Suprapubic skin (tissue), 4 donors: ENCODE data around the gene ZNF335. TPM values are rescaled to one million over a fixed set of nuclear protein-coding genes. Genes with fewer than 3 reads are reported as not detected.
"Not testable (repeated sequence)": the region's sequence is repeated elsewhere in the genome, so short reads cannot be mapped to it uniquely, and the experiment has no call there.

ENCODE experiments used
- DNase-seq, 2 donors: peaks; one replicate each; pipeline ENCODE4 v3.0.0-alpha.2; 2019; ENCODE audit warnings: low spot score in 2 of 2
- H3K27ac ChIP-seq: fragments of 200-600 bp; sonication (generic); one replicate; pipeline ENCODE4 v1.5.1; 2019
- H3K27me3 ChIP-seq: fragments of 200-600 bp; sonication (generic); one replicate; pipeline ENCODE4 v1.5.1; 2019
- H3K36me3 ChIP-seq: fragments of 200-600 bp; sonication (generic); one replicate; pipeline ENCODE4 v1.5.1; 2019
- H3K4me1 ChIP-seq: fragments of 200-600 bp; sonication (generic); one replicate; pipeline ENCODE4 v1.5.1; 2019
- H3K4me3 ChIP-seq: fragments of 200-600 bp; sonication (generic); one replicate; pipeline ENCODE4 v1.5.1; 2019; ENCODE audit warnings: mild to moderate bottlenecking
- H3K9me3 ChIP-seq: fragments of 200-600 bp; sonication (generic); one replicate; pipeline ENCODE4 v1.5.1; 2019
- EP300 ChIP-seq: sonication (generic); formaldehyde crosslinking; IDR thresholded peaks from one replicate; pipeline ENCODE4 v1.6.1; 2017; ENCODE audit warnings: antibody characterized with exemption
- POLR2A ChIP-seq, 2 donors: fragments of 450-650 bp; IDR thresholded peaks; one replicate each; pipeline ENCODE4 v1.6.1; 2017; ENCODE audit warnings: antibody characterized with exemption in 2 of 2, mild to moderate bottlenecking in 2 of 2, moderate library complexity in 2 of 2
- POLR2AphosphoS5 ChIP-seq, 3 donors: sonication (generic); formaldehyde crosslinking; IDR thresholded peaks; one replicate each; pipeline ENCODE4 v1.6.1; 2017; ENCODE audit warnings: antibody characterized with exemption in 3 of 3
- WGBS: methylation state at CpG from one replicate; pipeline ENCODE4 v1.1.5; 2018; 5-methylcytosine and 5-hydroxymethylcytosine counted together
- total RNA-seq, 4 donors: library from RNA; depleted of rRNA; stranded (reverse); fragments of >200 nt; gene quantifications; one replicate each; pipeline ENCODE4 v1.1.0, GENCODE V29; 2016
- TF ChIP-seq, protein P1 (sequence below), 2 donors: fragments of 200-600 bp in 1 of 2; fragments of 450-650 bp in 1 of 2; sonication (generic) in 1 of 2; IDR thresholded peaks; one replicate each; pipeline ENCODE4 v1.5.1; 2016 to 2019; ENCODE audit warnings: antibody characterized with exemption in 2 of 2, mild to moderate bottlenecking in 1 of 2, moderate library complexity in 1 of 2

ZNF335 gene
- total RNA-seq, 4 donors from 2014 or later: 25.8 to 62.6 (median 35.1) TPM

DNA sequence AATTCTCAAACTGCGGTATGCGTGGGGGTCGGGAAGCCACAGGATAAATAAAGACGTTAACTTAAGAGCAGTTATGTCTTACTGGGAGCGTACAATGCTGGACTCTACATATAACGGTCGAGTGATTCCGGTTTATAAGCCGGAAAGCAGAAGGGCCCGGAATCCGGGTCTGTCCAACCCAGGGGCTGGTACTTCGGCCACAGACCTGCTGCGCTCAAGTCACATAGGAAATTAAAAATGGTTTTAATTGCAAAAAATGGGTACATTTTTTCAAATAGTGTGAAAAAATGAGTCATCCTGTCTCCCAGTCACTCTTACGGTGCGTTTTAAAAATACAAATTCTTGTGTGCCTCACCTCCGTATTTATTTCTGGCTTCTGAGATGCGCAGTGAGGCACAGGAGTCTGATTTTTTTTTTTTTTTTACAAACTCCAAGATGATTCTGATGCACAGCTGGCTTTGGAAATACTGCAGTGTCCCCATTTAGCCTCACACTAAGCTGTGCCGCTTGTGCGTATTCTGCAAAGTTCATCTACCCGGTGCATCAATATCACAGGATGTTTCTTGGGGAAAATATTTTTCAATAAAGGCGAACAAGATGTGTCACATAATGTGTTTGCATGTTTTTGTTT is 36.5 kb downstream of the ZNF335 start:
- H3K36me3 ChIP-seq: peaks cover 36% of the 10 kb centered on the region
- peak overlapping the region; percentile 100 for H3K27ac ChIP-seq
- peak in 2 of 3 donors; percentile 13 to 18 for TF ChIP-seq POLR2AphosphoS5 (IDR thresholded peaks at IDR 0.05)
- TF ChIP-seq, protein P1, sequence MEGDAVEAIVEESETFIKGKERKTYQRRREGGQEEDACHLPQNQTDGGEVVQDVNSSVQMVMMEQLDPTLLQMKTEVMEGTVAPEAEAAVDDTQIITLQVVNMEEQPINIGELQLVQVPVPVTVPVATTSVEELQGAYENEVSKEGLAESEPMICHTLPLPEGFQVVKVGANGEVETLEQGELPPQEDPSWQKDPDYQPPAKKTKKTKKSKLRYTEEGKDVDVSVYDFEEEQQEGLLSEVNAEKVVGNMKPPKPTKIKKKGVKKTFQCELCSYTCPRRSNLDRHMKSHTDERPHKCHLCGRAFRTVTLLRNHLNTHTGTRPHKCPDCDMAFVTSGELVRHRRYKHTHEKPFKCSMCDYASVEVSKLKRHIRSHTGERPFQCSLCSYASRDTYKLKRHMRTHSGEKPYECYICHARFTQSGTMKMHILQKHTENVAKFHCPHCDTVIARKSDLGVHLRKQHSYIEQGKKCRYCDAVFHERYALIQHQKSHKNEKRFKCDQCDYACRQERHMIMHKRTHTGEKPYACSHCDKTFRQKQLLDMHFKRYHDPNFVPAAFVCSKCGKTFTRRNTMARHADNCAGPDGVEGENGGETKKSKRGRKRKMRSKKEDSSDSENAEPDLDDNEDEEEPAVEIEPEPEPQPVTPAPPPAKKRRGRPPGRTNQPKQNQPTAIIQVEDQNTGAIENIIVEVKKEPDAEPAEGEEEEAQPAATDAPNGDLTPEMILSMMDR (IDR thresholded peaks at IDR 0.05): no peak
- WGBS: 9% methylated on average over 21 of the region's 21 CpGs
- peak overlapping the region; percentile 86 for H3K4me3 ChIP-seq
- H3K27me3 ChIP-seq: no peaks in the 10 kb centered on the region
- no peaks in the 10 kb centered on the region for H3K9me3 ChIP-seq
- H3K4me1 ChIP-seq: peaks cover 38% of the 10 kb centered on the region
- DNase-seq: no peak

DNA sequence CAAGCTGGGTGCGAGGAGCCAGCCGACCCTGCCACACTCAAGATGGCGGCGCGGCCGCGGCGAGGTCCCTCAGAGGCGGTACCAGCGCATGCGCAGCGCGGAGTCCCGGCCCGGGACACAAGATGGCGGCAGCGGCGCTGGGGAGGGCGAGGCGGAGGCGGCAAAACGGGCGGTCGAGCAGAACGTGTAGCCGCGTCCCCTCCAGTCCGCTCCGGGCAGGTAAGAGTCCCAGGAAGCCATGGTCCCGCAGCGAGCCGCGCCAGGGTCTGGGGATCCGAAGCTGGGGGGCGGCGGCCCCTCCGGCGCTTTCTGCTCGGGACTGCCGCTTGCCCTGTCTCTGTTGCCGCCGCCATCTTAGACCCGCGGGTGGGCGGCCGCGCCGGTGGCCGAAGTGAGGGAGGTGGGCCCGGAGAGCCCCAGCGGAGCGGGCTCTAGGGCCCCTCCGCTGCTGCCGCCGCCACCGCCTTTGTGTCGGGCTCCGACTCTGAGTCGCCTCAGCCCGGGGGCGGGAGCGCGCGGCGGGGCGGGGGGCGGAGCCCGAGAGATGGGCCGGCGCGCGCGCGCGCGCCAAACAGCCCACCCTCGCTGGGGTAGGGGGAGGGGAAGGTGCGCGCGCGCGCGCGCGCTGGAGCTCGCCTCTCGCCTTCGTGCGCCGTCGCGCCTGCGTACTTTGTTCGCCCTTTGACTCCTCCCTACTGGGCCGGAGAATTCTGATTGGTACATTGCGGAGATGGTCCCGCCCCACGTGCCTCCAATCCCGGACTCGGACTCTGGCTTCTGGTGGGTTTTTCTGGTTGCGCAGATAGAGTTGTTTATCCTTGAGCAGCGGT is 37.2 kb downstream of the ZNF335 start, which contains the start of gene PCIF1:
Gene PCIF1, plus strand, starts transcription at position 98 of the 830 bp plus-strand sequence. CDS start 4,317 bp downstream, outside the sequence.
- TF ChIP-seq, protein P1 (IDR thresholded peaks at IDR 0.05): no peak
- TF ChIP-seq EP300 (no peak), POLR2AphosphoS5 (IDR thresholded peaks at IDR 0.05) (peak; percentile 78 to 100 (median 97)), POLR2A (IDR thresholded peaks at IDR 0.05) (peak; percentile 87 to 91)
- 0% methylated on average over 2 of the region's 102 CpGs for WGBS
- H3K4me1 ChIP-seq: peaks cover 38% of the 10 kb centered on the region
- DNase-seq: peak; percentile 98 to 99
- H3K9me3 ChIP-seq: no peaks in the 10 kb centered on the region
- no peaks in the 10 kb centered on the region for H3K27me3 ChIP-seq
- peaks cover 29% of the 10 kb centered on the region for H3K36me3 ChIP-seq
- H3K27ac ChIP-seq: peak within 1 kb of the TSS; percentile 100
- H3K4me3 ChIP-seq: peak within 1 kb of the TSS; percentile 86

DNA sequence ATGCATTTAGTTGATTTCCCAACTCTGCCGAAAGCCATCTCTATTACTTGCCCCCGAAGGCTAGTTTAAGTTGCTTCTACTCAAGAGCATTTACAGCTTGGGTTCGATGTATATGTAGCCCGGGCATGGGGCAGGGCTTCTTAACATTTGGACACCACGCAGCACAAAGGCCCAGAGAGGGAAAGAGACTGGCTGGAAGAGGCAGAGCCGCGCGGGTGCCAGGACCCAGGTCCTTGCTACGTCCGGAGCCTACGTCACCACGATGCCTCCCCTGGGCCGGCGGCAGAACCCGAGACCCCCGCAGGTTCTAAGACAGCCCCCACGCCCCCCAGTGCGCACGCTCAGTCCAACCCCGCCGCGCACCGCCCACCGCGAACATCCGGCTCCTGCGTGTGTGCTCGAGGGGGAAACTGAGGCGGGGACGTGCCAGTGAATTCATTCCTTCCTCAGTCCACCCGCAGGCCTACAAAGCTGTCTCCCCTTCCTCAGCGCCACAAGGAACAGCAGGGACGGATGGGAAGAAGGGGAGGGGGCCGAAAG is 37.9 kb downstream of the ZNF335 start:
- peaks cover 22% of the 10 kb centered on the region for H3K36me3 ChIP-seq

DNA sequence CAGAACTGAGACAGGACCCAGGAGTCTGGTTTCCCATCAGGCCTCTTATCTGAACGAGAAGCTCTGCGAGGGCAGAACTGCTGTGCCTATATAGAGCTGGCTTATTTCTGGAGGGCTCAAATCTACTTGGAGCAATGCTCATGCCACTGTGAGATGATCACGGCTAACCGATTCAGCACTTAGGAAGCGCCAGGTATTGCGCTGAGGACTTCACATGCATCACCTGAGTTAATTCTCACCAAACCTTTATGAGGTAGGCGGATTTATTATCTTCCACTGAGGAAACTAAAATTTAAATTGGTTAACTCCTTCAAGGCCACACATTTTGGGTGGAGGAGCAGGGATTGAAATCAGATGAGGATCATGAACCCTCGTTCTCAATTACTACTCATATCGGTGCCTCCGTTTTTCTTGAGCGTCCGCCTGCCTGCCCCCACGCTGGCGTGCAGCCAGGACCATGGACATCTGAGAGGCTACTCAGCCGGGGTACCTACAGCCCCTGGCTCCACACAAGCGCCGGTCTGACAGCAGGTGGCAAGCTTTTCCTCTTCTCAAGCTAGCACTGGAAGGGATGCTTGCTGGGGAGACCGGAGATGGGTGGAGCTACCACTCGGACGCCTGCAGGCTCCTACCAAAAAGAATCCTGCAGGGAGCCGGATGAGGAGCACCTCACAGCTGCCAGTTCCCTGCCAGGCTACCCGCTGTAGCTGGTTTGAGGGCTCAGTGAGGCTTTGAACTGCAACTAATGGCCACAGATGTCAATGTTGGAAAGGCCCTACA is 38.5 kb downstream of the ZNF335 start:
- H3K4me1 ChIP-seq: peaks cover 38% of the 10 kb centered on the region
- no peak for TF ChIP-seq EP300
- TF ChIP-seq, protein P1 (IDR thresholded peaks at IDR 0.05): peak in 1 of 2 donors; percentile 15

More for the DNA sequence above, 37.9 kb downstream of the ZNF335 start:
- WGBS: 0% methylated on average over 5 of the region's 34 CpGs
- H3K4me1 ChIP-seq: peaks cover 38% of the 10 kb centered on the region
- H3K9me3 ChIP-seq: no peaks in the 10 kb centered on the region
- H3K27me3 ChIP-seq: no peaks in the 10 kb centered on the region
- H3K27ac ChIP-seq: peak overlapping the region; percentile 100
- DNase-seq: no peak
- peak overlapping the region; percentile 86 for H3K4me3 ChIP-seq
- TF ChIP-seq, protein P1 (IDR thresholded peaks at IDR 0.05): no peak
- TF ChIP-seq POLR2AphosphoS5 (IDR thresholded peaks at IDR 0.05): no peak
- no peak for TF ChIP-seq EP300
- TF ChIP-seq POLR2A (IDR thresholded peaks at IDR 0.05): no peak

DNA sequence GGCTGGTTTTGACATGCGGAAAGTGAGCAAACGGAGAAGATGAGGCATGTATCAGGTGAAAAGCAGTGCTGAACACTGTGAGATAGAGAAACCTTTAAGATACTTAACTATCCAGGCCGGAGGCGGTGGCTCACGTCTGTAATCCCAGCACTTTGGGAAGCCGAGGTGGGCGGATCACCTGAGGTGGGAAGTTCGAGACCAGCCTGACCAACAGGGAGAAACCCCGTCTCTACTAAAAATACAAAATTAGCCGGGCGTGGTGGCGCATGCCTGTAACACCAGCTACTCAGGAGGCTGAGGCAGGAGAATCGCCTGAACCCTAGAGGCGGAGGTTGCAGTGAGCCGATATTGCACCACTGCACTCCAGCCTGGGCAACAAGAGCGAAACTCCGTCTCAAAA is 40.3 kb downstream of the ZNF335 start:
- not testable (repeated sequence) for H3K4me3 ChIP-seq, H3K9me3 ChIP-seq, H3K27me3 ChIP-seq, H3K27ac ChIP-seq, H3K36me3 ChIP-seq, DNase-seq
- WGBS: 94% methylated on average over 17 of the region's 17 CpGs
- peaks cover 28% of the 10 kb centered on the region for H3K4me1 ChIP-seq

More for the DNA sequence above, 38.5 kb downstream of the ZNF335 start:
- 43% methylated on average over 13 of the region's 22 CpGs for WGBS
- Histone ChIP-seq H3K27ac (peak overlapping the region; percentile 100), H3K9me3 (no peaks in the 10 kb centered on the region), H3K27me3 (no peaks in the 10 kb centered on the region), H3K4me3 (peak overlapping the region; percentile 86), H3K36me3 (peaks cover 16% of the 10 kb centered on the region)
- DNase-seq: peak in 1 of 2 donors; percentile 84
